ENCODE data around the gene CALML6. TPM values are rescaled to one million over a fixed set of nuclear protein-coding genes. Genes with fewer than 3 reads are reported as not detected.
A peak's percentile ranks its signal among the peaks of the same experiment; 100 is the strongest.

The CALML6 gene
- total and polyA plus RNA-seq, 9 donors, result 0.04 to 0.43 (median 0.13) TPM; not detected in 2

DNA sequence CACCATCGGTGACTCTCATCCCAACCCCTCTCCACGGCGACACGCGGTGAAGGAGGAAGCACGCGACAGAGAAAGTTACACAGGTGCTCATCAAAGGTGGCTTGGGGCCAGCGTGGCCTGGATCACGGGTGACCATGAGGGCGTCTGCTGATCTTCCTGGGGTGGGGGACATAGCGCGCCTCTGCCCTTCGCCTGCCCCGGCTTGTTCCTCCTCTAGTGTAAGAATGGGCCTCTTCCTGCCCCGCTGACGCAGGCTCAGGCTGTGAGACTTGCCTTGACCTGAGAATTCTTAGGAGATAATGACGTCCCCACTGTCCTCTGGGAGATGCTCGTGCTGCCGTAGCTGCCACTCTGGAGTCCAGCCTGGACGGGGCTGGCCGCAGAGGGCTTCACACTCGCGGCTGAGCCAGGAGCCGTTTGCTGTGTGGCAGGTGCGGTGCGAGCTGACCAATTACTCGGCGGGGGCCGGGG, 43.0 kb downstream of the CALML6 start:
- TF ChIP-seq POLR2A (IDR thresholded peaks at IDR 0.05), result no peak
- TF ChIP-seq, protein P1, sequence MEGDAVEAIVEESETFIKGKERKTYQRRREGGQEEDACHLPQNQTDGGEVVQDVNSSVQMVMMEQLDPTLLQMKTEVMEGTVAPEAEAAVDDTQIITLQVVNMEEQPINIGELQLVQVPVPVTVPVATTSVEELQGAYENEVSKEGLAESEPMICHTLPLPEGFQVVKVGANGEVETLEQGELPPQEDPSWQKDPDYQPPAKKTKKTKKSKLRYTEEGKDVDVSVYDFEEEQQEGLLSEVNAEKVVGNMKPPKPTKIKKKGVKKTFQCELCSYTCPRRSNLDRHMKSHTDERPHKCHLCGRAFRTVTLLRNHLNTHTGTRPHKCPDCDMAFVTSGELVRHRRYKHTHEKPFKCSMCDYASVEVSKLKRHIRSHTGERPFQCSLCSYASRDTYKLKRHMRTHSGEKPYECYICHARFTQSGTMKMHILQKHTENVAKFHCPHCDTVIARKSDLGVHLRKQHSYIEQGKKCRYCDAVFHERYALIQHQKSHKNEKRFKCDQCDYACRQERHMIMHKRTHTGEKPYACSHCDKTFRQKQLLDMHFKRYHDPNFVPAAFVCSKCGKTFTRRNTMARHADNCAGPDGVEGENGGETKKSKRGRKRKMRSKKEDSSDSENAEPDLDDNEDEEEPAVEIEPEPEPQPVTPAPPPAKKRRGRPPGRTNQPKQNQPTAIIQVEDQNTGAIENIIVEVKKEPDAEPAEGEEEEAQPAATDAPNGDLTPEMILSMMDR (IDR thresholded peaks at IDR 0.05), result no peak
- no peak for TF ChIP-seq EP300 (IDR thresholded peaks at IDR 0.05)
- Histone ChIP-seq H3K27me3 (no peaks in the 10 kb centered on the region), H3K4me3 (no peak overlapping the region), H3K9me3 (no peaks in the 10 kb centered on the region), H3K36me3 (no peaks in the 10 kb centered on the region), H3K27ac (no peak overlapping the region), H3K4me1 (ENCODE audit: insufficient read depth) (peaks cover 1% of the 10 kb centered on the region)
- intact Hi-C loops (cut with DNase I), result loop anchor here in 3 of 4 donors (5.0 kb wide), 2 partner anchors 84 to 89 kb away; no protein-coding TSS in a partner anchor
- 78 to 85% (median 82%) methylated on average over 29 of the region's 29 CpGs for WGBS, 3 donors
- DNase-seq, result no peak

DNA sequence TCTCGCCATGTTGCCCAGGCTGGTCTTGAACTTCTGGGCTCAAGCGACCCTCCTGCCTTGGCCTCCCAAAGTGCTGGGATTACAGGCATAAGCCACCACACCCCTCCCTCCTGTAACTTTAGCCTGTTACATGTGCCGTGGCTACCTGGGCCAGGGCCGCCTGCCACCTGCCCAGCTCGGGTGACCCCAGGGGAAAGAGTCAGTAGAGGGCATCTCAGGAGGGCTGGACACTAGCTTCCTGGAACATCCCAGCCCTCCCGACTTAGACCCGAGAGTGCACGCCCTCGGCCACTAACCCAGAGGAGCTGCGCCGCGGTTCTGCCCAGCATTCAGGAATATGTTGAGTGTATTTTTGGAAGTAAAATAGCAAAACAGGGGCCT, 44.4 kb downstream of the CALML6 start:
- H3K4me3 ChIP-seq, result no peak overlapping the region
- DNase-seq, result no peak
- no peaks in the 10 kb centered on the region for H3K27me3 ChIP-seq
- peaks cover 1% of the 10 kb centered on the region for H3K4me1 ChIP-seq (ENCODE audit: insufficient read depth)
- no peak for TF ChIP-seq EP300 (IDR thresholded peaks at IDR 0.05)
- no peak for TF ChIP-seq POLR2A (IDR thresholded peaks at IDR 0.05)
- TF ChIP-seq, protein P1 (IDR thresholded peaks at IDR 0.05), result no peak
- no peaks in the 10 kb centered on the region for H3K36me3 ChIP-seq
- 58 to 66% (median 59%) methylated on average over 12 of the region's 12 CpGs for WGBS, 3 donors
- intact Hi-C loops (cut with DNase I), result loop anchor here in 3 of 4 donors (5.0 kb wide), 2 partner anchors 83 to 88 kb away; no protein-coding TSS in a partner anchor
- H3K27ac ChIP-seq, result no peak overlapping the region
- H3K9me3 ChIP-seq, result no peaks in the 10 kb centered on the region

DNA sequence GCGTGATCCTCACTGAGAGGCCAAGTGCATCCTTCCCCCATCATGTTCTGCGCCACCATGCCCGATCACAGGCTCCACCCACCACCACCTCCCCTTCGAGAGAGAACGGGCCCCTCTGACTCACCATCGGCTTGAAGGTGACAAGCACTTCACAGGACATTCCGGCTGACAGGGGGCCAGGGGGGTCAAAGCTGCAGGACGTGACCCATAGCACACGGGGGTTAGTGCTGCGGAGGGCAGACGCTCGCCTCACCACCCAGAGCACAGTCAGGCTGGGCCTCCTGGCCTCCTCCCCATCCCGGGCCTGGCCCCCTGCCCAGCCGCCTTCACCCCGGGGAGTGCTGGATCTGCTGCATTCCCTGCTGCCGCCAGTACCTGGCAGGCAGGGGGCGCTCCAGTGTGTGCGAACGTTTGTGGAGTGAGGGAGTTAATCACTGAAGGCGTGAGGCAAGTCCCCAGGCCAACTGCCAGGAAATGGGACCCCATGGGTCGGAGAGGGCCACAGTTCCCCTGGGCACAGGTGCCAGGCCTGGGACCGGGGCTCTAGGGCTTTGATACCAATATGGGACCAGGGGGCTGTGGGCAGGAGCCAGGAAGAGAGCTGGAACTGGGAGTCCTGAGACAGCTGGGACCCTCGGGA, 44.9 kb downstream of the CALML6 start:
- DNase-seq, result peak; percentile 71 to 92 (median 82)
- Histone ChIP-seq H3K27ac (no peak overlapping the region), H3K36me3 (no peaks in the 10 kb centered on the region), H3K4me3 (no peak overlapping the region), H3K4me1 (ENCODE audit: insufficient read depth) (peaks cover 1% of the 10 kb centered on the region), H3K27me3 (no peaks in the 10 kb centered on the region), H3K9me3 (no peaks in the 10 kb centered on the region)
- intact Hi-C loops (cut with DNase I), result loop anchor here (5.0 to 10.0 kb wide), 3 partner anchors 65 to 87 kb away; no protein-coding TSS in a partner anchor
- WGBS, 3 donors, result 3 to 6% (median 5%) methylated on average over 22 to 23 of the region's 23 CpGs
- TF ChIP-seq POLR2A (IDR thresholded peaks at IDR 0.05), result no peak
- TF ChIP-seq, protein P1 (IDR thresholded peaks at IDR 0.05), result peak in 2 of 3 donors; percentile 26 to 60

DNA sequence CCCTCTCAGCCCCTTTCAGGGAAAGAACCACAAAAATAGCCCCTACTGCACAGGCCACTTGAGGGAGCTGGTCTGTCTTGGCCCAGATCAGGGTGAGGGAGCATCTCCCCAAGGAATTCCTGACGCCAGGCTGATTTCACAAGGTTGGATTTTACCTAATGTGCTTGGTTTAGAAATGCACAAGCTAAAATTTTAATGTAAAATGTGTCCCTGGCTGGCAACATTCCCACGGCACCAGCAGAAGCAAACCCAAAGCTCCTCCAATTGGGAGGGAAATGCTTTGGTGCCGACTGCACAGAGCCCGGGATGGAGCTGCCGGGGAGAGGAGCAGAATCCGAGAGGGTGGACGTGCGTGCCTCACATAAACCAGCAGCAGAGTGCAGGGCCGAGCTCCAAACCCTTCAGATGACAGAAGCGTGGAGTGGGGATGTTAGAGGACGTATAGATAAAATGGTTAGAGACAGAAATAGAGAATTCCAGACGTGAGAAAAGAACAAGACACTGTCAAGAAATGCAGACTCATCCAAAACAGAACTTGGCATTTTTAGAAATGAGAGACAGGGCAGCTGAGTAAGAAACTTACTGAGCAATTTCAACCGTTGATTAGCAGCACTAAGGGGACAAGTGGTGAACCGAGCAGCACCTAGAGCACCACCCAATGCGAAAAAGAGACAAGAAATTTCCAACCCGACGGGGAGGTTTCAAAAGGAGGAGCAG, 45.6 kb downstream of the CALML6 start:
- Histone ChIP-seq H3K36me3 (no peaks in the 10 kb centered on the region), H3K27me3 (no peaks in the 10 kb centered on the region), H3K27ac (no peak overlapping the region), H3K9me3 (no peaks in the 10 kb centered on the region), H3K4me1 (ENCODE audit: insufficient read depth) (peaks cover 1% of the 10 kb centered on the region), H3K4me3 (no peak overlapping the region)
- 31 to 36% (median 33%) methylated on average over 17 of the region's 17 CpGs for WGBS, 3 donors
- intact Hi-C loops (cut with DNase I), result loop anchor here in 2 of 4 donors (5.0 to 10.0 kb wide), 2 partner anchors 64 to 87 kb away; no protein-coding TSS in a partner anchor
- no peak for TF ChIP-seq EP300 (IDR thresholded peaks at IDR 0.05)
- TF ChIP-seq, protein P1 (IDR thresholded peaks at IDR 0.05), result no peak
- TF ChIP-seq POLR2A (IDR thresholded peaks at IDR 0.05), result no peak
- no peak for DNase-seq
